GM18505 (cell line): Measurements from ENCODE around the gene LRIG1.

Experiments used
- ATAC-seq: cut with Tn5 transposase; IDR thresholded peaks from one replicate; pipeline ENCODE4 v1.9.1; 2021; ENCODE audit not compliant: unreplicated experiment
- POLR2A ChIP-seq: IDR thresholded peaks from 4 replicates; pipeline ENCODE4 v1.6.1; 2011; ENCODE audit warnings: borderline replicate concordance; ENCODE audit not compliant: insufficient read depth, insufficient read length; ENCODE audit errors: extremely low read depth

The LRIG1 gene

GRCh38 chr3:66477856-66478255 lies 23.0 kb downstream of the LRIG1 start:
- no peak for ATAC-seq
- TF ChIP-seq POLR2A: no peak

GRCh38 chr3:66476852-66477381 lies 23.9 kb downstream of the LRIG1 start:
- ATAC-seq: no peak
- no peak for TF ChIP-seq POLR2A

- TF ChIP-seq POLR2A: no peak
- no peak for ATAC-seq
Observed at GRCh38 chr3:66475386-66476020, 25.3 kb downstream of the LRIG1 start.

- ATAC-seq: no peak
- TF ChIP-seq POLR2A: no peak
Observed at GRCh38 chr3:66473692-66474091, 27.1 kb downstream of the LRIG1 start.

- no peak for ATAC-seq
- no peak for TF ChIP-seq POLR2A
Observed at GRCh38 chr3:66473181-66473580, 27.6 kb downstream of the LRIG1 start.

- ATAC-seq: peak; percentile 62
- no peak for TF ChIP-seq POLR2A
Observed at GRCh38 chr3:66472313-66473134, 28.3 kb downstream of the LRIG1 start.

GRCh38 chr3:66470956-66471686 lies 29.7 kb downstream of the LRIG1 start:
- no peak for ATAC-seq
- TF ChIP-seq POLR2A: no peak

- no peak for TF ChIP-seq POLR2A
Observed at GRCh38 chr3:66470285-66470684, 30.5 kb downstream of the LRIG1 start.

GRCh38 chr3:66469220-66469640 lies 31.6 kb downstream of the LRIG1 start:
- ATAC-seq: peak; percentile 69
- no peak for TF ChIP-seq POLR2A

More at GRCh38 chr3:66470285-66470684, 30.5 kb downstream of the LRIG1 start:
- ATAC-seq: no peak

- ATAC-seq: no peak
- no peak for TF ChIP-seq POLR2A
Observed at GRCh38 chr3:66467996-66468735, 32.7 kb downstream of the LRIG1 start.

GRCh38 chr3:66466606-66467270 lies 34.1 kb downstream of the LRIG1 start:
- ATAC-seq: no peak
- no peak for TF ChIP-seq POLR2A

GRCh38 chr3:66465587-66465986 lies 35.2 kb downstream of the LRIG1 start:
- ATAC-seq: no peak
- no peak for TF ChIP-seq POLR2A
